GM19328 (cell line): ENCODE measurements around the gene TTLL5.

Source experiments
- ATAC-seq: cut with Tn5 transposase; IDR thresholded peaks from one replicate; pipeline ENCODE4 v1.9.1; 2021; ENCODE audit warnings: mild to moderate bottlenecking, moderate library complexity; ENCODE audit not compliant: unreplicated experiment

The TTLL5 gene

GRCh38 chr14:75860561-75861160 is 199.6 kb downstream of the TTLL5 start:
- ATAC-seq: no peak

GRCh38 chr14:75861161-75861621 is 200.1 kb downstream of the TTLL5 start:
- ATAC-seq: no peak

- no peak for ATAC-seq
These were observed 202.2 kb downstream of the TTLL5 start for GRCh38 chr14:75863221-75863620.

GRCh38 chr14:75864352-75864751 is 203.3 kb downstream of the TTLL5 start:
- ATAC-seq: no peak

GRCh38 chr14:75865531-75865930 is 204.5 kb downstream of the TTLL5 start:
- no peak for ATAC-seq

GRCh38 chr14:75866970-75867369 is 205.9 kb downstream of the TTLL5 start:
- no peak for ATAC-seq

GRCh38 chr14:75871181-75871880 is 210.3 kb downstream of the TTLL5 start:
- no peak for ATAC-seq

- ATAC-seq: peak; percentile 86
These were observed 214.9 kb downstream of the TTLL5 start for GRCh38 chr14:75875958-75876357.

GRCh38 chr14:75876530-75876929 is 215.5 kb downstream of the TTLL5 start:
- ATAC-seq: no peak

GRCh38 chr14:75877292-75877691 is 216.2 kb downstream of the TTLL5 start:
- no peak for ATAC-seq

- no peak for ATAC-seq
These were observed 216.8 kb downstream of the TTLL5 start for GRCh38 chr14:75877884-75878283.

- no peak for ATAC-seq
These were observed 218.0 kb downstream of the TTLL5 start for GRCh38 chr14:75879031-75879430.

- ATAC-seq: no peak
These were observed 219.5 kb downstream of the TTLL5 start for GRCh38 chr14:75880512-75880911.

GRCh38 chr14:75881994-75882393 is 220.9 kb downstream of the TTLL5 start:
- ATAC-seq: no peak

GRCh38 chr14:75884198-75884611 is 223.2 kb downstream of the TTLL5 start:
- no peak for ATAC-seq

GRCh38 chr14:75885829-75886228 is 224.8 kb downstream of the TTLL5 start:
- no peak for ATAC-seq

- ATAC-seq: no peak
These were observed 225.7 kb downstream of the TTLL5 start for GRCh38 chr14:75886636-75887348.

- no peak for ATAC-seq
These were observed 227.9 kb downstream of the TTLL5 start for GRCh38 chr14:75888945-75889344.

- ATAC-seq: no peak
These were observed 235.3 kb downstream of the TTLL5 start for GRCh38 chr14:75896341-75896740.

- no peak for ATAC-seq
These were observed 243.3 kb downstream of the TTLL5 start for GRCh38 chr14:75904311-75904710.

- no peak for ATAC-seq
These were observed 244.3 kb downstream of the TTLL5 start for GRCh38 chr14:75905147-75905904.
